ENCODE results near the gene ALOX5AP. TPM values are rescaled to one million over a fixed set of nuclear protein-coding genes. Genes with fewer than 3 reads are reported as not detected.

The ALOX5AP gene
- total RNA-seq, 1 experiment from 2014 or later: not detected

DNA sequence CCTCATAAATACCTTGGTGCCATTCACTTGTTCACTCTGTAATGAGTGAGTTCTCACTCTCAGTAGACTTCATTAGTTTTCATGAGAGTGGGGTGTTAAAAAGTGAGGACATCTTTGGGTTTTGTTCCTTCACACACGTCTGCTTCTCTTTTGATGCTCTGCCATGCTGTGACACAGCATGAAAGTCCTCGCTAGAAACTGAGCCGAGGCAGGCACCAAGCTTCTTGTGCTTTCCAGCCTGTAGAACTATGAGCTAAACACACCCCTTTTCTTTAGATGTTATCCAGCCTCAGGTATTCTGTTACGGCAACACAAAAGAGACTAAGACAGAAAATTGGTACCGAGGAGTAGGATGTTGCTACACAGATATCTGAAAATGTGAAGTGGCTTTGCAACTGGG lies 43.7 kb downstream of the ALOX5AP start:
- Histone ChIP-seq H3K36me3 (ENCODE audit: insufficient read depth, low read length, poor library complexity, severe bottlenecking) (no peaks in the 10 kb centered on the region), H3K9me3 (ENCODE audit: low read depth, low read length, poor library complexity, severe bottlenecking) (no peaks in the 10 kb centered on the region), H3K27me3 (replicated peaks; ENCODE audit: insufficient read depth, low read depth, low read length, poor library complexity) (no peaks in the 10 kb centered on the region), H3K27ac (ENCODE audit: low read depth, low read length, poor library complexity, severe bottlenecking) (no peak overlapping the region), H3K4me3 (ENCODE audit: low read depth, low read length, poor library complexity, severe bottlenecking) (no peak overlapping the region), H3K4me1 (ENCODE audit: insufficient read depth, low read length, poor library complexity, severe bottlenecking) (no peaks in the 10 kb centered on the region)
- POLR2A ChIA-PET (ENCODE audit: low non-redundant PET): no interaction called here
- no peak for DNase-seq (ENCODE audit: low spot score)
- CTCF ChIA-PET: no interaction called here
- TF ChIP-seq, protein P1, sequence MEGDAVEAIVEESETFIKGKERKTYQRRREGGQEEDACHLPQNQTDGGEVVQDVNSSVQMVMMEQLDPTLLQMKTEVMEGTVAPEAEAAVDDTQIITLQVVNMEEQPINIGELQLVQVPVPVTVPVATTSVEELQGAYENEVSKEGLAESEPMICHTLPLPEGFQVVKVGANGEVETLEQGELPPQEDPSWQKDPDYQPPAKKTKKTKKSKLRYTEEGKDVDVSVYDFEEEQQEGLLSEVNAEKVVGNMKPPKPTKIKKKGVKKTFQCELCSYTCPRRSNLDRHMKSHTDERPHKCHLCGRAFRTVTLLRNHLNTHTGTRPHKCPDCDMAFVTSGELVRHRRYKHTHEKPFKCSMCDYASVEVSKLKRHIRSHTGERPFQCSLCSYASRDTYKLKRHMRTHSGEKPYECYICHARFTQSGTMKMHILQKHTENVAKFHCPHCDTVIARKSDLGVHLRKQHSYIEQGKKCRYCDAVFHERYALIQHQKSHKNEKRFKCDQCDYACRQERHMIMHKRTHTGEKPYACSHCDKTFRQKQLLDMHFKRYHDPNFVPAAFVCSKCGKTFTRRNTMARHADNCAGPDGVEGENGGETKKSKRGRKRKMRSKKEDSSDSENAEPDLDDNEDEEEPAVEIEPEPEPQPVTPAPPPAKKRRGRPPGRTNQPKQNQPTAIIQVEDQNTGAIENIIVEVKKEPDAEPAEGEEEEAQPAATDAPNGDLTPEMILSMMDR (conservative IDR thresholded peaks at IDR 0.05; ENCODE audit: low read depth, low read length): no peak
- no peak for TF ChIP-seq EZH2 (IDR thresholded peaks at IDR 0.05; ENCODE audit: borderline replicate concordance, low read depth, low read length, poor library complexity, severe bottlenecking)
- intact Hi-C loops (cut with micrococcal nuclease; ENCODE audit: unreplicated experiment): no loop called here
- BruUV-seq (replicated peaks): no TSS peak

DNA sequence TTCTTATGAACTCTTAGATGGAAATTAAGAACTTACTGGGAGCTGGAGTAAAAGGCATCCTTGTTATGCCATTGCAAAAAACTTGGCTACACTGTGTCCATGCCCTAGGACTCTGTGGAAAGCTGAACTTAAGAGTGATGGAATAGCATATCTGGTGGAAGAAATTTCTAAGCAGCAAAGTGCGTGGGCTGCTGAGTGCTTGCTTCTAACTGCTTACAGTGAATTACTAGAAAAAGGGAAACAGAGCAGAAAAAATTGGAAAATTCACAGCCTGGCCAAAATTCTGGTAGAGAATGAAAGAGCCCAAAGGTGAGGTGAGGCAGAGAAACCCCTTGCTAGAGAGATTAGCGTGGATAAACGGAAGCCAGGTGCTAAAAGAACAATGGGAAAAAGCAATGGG lies 44.3 kb downstream of the ALOX5AP start:
- H3K4me1 ChIP-seq (ENCODE audit: insufficient read depth, low read length, poor library complexity, severe bottlenecking): no peaks in the 10 kb centered on the region
- POLR2A ChIA-PET (ENCODE audit: low non-redundant PET): no interaction called here
- CTCF ChIA-PET: no interaction called here
- no peaks in the 10 kb centered on the region for H3K9me3 ChIP-seq (ENCODE audit: low read depth, low read length, poor library complexity, severe bottlenecking)
- no peaks in the 10 kb centered on the region for H3K36me3 ChIP-seq (ENCODE audit: insufficient read depth, low read length, poor library complexity, severe bottlenecking)
- no peak overlapping the region for H3K4me3 ChIP-seq (ENCODE audit: low read depth, low read length, poor library complexity, severe bottlenecking)
- BruUV-seq (replicated peaks): no TSS peak
- no peak for TF ChIP-seq EZH2 (IDR thresholded peaks at IDR 0.05; ENCODE audit: borderline replicate concordance, low read depth, low read length, poor library complexity, severe bottlenecking)
- no peak for DNase-seq (ENCODE audit: low spot score)
- intact Hi-C loops (cut with micrococcal nuclease; ENCODE audit: unreplicated experiment): no loop called here
- H3K27ac ChIP-seq (ENCODE audit: low read depth, low read length, poor library complexity, severe bottlenecking): no peak overlapping the region
- H3K27me3 ChIP-seq (replicated peaks; ENCODE audit: insufficient read depth, low read depth, low read length, poor library complexity): no peaks in the 10 kb centered on the region

DNA sequence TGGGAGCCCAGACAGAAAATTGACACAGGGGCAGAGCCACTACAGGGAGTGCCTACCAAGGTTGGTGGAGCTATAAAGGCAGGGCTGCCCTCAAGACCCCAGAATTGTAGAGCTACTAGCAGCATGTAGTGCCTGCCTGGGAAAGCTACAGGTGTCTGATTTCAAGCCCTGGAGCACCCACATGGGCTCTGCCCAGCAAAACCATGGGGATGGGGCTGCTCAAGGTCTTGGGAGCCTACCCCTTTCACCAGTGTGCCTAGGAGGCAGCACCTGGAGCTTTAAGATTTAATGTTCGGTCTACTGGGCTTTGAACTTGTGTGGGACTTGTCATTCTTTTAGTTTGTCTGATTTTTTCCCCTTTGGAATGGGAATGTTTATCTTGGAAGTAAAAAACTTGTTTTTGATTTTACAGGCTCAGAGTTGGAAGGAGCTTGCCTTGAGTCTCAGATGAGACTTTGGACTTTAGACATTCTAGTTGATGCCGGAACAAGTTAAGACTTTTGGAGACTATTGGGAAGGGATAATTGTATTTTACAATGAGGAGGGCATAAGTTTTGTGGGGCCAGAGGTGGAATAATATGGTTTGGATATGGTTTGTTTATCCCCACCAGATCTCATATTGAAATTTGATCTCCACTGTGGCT lies 45.1 kb downstream of the ALOX5AP start:
- Histone ChIP-seq H3K27ac (ENCODE audit: low read depth, low read length, poor library complexity, severe bottlenecking) (no peak overlapping the region), H3K4me3 (ENCODE audit: low read depth, low read length, poor library complexity, severe bottlenecking) (no peak overlapping the region), H3K27me3 (replicated peaks; ENCODE audit: insufficient read depth, low read depth, low read length, poor library complexity) (no peaks in the 10 kb centered on the region), H3K4me1 (ENCODE audit: insufficient read depth, low read length, poor library complexity, severe bottlenecking) (no peaks in the 10 kb centered on the region), H3K9me3 (ENCODE audit: low read depth, low read length, poor library complexity, severe bottlenecking) (no peaks in the 10 kb centered on the region), H3K36me3 (ENCODE audit: insufficient read depth, low read length, poor library complexity, severe bottlenecking) (no peaks in the 10 kb centered on the region)
- no peak for DNase-seq (ENCODE audit: low spot score)
- ChIA-PET CTCF (no interaction called here), POLR2A (ENCODE audit: low non-redundant PET) (no interaction called here)
- no TSS peak for BruUV-seq (replicated peaks)
- TF ChIP-seq, protein P1 (conservative IDR thresholded peaks at IDR 0.05; ENCODE audit: low read depth, low read length): no peak
- TF ChIP-seq EZH2 (IDR thresholded peaks at IDR 0.05; ENCODE audit: borderline replicate concordance, low read depth, low read length, poor library complexity, severe bottlenecking): no peak
- intact Hi-C loops (cut with micrococcal nuclease; ENCODE audit: unreplicated experiment): no loop called here
